UCSD-AML1 (cell line): ENCODE measurements around the gene KCNMB3.
"Not testable (repeated sequence)": the region's sequence is repeated elsewhere in the genome, so short reads cannot be mapped to it uniquely, and the experiment has no call there.

Experiments used
- DNase-seq: peaks from one replicate; lab custom pipeline; 2025; ENCODE audit not compliant: unreplicated experiment; lab: John Stamatoyannopoulos, UW

The KCNMB3 gene

DNA sequence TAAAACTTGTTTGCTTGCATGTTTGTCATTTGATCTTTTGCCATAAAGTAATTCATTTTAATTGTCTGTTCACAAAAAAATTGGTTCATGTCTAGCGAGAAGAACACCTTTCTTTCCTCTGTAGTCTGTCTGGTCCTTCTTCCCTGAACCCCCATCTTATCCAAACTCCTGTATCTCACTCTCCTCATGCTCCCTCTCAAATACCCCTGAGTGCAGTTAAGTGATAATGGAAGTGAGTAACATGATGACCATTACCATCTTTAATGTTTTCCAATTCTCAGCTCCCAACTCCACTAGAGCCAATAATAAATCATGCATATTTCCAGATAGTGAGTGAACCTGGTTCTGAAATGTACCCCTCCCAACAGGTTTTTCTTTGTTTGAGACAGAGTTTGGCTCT is 14.2 kb upstream of the KCNMB3 start:
- DNase-seq, result no peak

DNA sequence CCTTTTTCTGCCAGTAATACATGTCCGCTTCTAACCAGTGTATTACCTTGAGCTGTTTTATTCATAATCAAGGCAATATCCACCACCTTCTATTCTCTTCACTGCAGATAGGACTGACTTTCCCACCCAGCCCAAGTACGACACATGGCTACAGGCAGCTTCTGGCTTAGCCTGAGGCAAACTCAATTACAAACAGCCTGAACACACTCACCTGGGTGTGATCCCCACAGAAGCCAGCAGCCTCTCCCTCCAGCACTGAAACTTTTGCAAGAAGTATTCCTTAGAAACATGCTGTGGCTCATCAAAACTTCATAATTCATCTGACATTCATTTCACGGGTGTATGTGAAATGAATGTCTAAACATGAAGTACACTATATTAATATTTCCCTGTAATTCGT is 13.5 kb upstream of the KCNMB3 start:
- no peak for DNase-seq

DNA sequence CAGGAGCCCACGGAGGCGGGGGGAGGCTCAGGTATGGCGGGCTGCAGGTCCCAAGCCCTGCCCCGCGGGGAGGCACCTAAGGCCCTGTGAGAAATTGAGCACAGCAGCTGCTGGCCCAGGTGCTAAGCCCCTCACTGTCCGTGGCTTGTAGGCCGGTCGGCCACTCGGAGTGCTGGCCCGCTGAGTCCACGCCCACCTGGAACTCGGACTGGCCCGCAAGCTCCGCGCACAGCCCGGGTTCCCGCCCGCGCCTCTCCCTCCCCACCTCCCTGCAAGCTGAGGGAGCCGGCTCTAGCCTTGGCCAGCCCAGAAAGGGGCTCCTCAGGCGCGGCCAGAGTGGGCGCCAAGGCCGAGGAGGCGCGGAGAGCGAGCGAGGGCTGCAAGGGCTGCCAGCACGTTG is 12.2 kb upstream of the KCNMB3 start:
- no peak for DNase-seq

DNA sequence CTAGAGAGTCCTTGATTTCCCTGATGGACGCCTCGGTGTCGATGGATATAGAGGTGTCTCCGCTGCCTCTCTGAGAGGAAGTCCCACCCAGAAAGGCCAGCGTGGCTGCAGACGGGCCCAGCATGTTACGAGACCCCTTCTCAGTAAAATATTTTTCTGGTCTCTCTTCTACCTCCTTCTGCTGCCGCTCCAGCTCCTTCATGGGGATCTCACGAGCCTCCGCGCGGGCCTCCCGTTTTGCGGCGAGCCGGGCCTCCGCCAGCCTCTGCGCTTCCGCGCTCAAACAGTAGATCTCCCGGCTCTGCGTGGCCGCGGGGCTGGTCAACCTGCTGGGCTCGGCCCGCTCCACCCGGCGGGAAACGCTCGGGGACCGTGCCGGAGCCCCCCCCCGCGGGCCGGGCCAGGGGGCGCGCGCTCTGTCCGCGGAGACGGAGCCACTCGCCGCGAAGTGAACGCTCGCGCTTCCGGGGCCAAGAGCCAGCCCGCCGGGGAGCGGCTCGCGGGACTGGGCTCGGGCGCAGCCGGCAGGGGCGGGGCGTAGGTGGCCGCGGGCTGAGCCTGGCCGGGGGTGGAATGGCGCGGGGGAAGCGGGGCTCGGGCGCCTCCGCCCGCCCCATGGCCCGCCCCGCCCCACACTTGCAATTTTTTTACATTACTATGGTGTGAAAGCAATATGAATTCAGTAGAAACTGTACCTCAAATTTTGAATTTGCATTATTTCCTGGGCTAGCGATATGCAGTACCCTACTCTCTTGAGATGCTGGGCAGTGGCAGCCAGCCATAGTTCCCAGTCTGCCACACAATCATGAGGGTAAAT is 10.2 kb upstream of the KCNMB3 start:
- no peak for DNase-seq

DNA sequence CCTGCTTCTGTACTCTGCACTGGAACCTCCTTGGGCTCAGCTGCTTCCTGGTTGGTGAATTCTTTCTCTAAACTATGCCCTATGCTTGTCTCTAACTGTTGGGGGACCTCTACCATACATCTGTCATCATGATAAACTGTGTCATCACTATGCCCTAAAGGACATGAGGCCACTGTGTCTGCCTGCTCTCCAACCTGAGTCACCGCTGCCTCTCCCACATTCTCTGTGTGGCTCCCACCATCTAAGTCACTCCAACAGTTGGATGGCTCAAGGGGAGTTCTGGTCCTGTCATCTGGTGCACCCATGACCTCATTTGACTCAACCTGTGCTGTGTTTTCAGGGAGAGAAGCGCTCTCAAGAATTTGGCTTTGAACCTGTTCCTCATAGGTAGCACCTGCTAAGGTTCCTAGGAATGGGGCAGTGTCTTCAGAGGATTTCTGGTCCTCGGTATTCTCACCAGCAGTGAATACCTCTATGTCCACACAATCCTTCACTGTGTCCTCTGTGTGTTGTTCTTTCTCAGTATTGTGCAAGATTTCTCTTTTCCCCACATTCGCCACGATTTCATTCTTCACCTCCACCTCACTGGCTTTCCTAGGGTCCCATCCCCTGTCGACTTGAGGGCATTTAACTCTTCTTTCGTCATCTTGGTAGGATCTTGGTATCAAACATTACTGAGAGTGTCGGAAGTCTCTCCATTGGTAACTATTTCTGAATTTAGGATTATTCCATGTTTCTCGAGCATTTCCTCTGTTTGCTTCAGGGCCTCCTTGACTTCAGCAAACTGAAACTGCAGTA is 9.2 kb upstream of the KCNMB3 start:
- not testable (repeated sequence) for DNase-seq

DNA sequence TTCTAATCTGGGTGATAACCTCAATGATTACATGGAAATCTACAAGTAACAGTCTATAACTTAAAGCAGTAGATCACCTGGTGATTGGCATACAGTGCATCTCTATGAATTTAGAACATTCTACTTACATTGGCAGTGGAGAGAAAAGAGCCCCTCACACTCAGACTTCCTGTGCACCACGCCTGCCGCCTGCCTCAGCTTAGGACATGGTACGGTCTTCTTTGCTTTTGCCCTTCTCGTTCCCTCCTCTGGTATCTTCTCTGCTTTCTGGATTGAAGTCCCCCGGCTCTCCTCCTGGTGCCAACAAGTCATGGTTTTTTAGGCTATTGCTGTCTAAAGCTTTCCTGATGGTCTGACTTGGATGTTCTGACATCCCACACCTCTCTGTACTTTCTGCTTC is 7.9 kb upstream of the KCNMB3 start:
- no peak for DNase-seq

DNA sequence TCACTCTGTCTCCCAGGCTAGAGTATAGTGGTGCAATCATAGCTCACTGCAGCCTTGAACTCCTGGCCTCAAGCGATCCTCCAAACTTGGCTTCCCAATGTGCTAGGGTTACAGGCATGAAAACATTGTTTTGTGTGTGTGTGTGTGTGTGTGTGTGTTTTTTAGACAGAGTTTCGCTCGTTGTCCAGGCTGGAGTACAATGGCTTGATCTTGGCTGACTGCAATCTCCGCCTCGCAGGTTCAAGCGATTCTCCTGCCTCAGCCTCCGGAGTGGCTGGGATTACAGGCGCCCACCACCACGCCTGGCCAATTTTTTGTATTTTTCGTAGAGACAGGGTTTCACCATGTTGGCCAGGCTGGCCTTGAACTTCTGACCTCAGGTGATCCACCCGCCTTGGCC is 6.8 kb upstream of the KCNMB3 start:
- not testable (repeated sequence) for DNase-seq

DNA sequence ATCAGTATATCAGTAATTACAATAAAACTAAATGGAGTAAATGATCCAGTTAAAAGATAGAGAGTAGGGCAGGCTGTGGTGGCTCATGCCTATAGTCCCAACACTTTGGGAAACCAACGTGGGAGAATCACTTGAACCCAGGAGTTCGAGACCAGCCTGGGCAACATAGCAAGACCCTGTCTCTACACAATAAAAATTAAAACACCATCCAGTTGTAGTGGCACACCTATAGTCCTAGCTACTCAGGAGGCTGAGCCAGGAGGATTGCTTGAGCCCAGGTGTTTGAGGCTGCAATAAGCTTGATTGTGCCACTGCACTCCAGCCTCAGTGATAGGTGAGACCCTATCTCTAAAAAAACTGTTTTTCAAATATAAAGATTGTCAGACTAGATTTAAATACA is 5.9 kb upstream of the KCNMB3 start:
- DNase-seq, result no peak

DNA sequence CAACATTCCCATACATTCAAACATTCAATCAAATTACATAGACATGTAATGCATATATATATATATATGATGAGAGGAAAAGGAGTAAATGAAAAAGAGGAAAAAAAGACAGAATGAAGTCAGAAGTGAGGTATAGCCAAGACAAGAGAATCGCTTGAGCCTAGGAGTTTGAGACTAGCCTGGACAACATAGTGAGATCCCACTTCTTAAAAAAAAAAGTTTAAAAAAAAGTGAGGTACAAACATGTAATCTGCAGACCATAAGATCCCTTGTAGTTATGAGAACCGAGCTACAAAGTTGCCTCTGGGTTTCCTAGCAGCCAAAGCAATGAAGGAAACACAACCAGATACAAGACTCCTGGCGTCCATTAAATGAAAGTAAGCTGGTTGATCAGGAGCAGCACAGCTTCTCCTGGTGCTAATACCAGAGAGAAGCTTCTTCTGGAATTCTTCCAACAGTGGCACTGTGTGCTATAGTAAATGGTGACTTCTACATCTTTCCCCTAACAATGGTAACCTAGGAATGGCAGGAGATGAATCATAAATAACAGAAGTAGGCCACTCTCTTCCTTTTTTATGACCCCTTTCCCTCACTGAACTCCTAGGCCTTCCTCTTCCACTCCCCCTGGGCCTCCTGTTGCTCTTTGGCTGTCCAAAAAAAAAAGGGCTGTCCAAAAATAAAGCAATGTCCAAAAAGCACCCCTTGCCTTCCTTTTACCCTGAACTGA is 3.5 kb downstream of the KCNMB3 start:
- no peak for DNase-seq

DNA sequence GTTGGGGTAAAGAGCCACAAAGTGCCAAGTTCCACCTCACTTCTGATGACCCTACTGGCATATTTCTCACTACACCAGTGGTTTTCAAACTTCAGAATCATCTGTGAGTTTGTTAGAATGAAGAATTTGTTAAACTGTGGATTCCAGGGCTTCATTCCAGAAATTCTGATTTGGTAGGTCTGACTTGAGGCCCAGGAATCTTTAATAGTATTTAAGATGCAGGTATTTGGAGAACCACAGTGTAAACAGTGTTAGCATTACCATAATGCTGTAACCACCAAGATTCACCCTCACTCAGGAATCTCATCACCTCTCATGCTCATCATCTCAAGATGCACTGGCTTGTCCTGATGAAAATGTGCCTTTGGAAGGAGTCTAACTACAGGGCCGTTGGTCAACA is 6.0 kb downstream of the KCNMB3 start:
- DNase-seq, result no peak

DNA sequence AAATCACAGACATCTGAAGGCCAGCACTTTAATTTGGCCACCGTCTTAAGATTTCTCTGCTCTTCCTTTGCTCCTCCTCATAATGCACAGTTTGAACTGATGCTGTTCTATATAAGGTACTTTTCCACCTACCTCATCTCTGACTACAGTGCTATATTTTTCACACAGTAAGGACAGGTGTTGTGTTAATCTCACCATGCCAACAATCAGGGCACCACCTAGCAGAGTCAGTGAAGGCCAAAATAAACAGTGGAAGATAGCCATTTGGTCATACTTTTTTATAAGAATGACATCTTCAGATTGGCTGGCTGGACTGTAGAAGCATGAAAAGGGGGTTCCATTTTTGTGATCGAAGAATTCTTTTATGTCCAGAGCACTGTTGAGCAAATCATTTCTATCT is 8.1 kb downstream of the KCNMB3 start:
- DNase-seq, result not testable (repeated sequence)

DNA sequence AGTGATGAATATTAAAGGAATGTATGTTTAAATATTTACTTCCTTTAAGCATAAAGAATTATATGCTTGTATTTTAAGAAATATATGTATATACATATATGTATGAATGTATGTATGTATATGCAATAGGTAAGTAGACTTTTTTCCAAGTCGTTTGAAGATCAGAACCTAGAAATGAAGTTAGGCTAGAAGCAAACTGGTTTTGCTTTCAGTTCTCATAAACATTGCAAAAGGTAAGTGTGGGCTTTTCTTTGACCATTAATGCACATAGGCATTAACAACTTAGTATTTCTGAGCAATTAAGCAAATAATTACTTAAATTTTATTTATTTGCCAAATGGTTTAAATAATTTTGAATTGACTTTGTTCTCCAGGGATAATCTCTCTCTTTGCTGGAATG is 10.6 kb downstream of the KCNMB3 start:
- not testable (repeated sequence) for DNase-seq

DNA sequence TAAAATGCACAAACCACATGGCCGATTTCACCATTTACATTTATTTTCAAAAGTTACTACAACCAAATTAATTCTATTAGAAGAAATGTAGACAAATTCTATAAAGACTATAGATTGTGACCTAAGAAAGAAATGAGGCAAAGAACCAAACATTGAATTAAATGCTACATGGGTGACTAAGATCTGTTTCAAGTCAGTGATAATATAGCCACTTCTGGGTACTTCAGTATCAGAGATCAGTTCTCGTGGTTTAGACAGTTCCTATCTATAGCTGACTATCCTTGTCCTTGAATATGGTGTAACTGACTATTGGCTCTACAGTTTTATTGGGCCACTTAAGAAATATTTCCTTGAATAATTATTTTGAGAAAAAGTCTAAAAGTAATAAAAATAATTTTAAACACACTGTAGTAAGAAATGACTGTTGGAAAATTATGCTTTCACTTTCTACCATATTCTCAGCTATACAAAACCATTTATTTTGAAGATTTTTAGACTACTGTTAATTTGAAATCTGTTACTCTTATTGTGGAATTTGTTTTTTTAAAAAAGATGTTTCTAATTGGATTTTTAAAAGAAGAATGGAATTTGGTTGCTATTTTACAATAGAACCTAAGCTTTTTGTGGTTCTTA is 14.1 kb downstream of the KCNMB3 start:
- no peak for DNase-seq

DNA sequence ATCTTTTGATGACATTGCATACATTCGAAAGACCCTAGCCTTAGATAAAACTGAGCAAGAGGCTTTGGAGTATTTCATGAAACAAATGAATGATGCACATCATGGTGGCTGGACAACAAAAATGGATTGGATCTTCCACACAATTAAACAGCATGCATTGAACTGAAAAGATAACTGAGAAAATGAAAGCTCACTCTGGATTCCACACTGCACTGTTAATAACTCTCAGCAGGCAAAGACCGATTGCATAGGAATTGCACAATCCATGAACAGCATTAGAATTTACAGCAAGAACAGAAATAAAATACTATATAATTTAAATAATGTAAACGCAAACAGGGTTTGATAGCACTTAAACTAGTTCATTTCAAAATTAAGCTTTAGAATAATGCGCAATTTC is 16.7 kb downstream of the KCNMB3 start:
- no peak for DNase-seq

DNA sequence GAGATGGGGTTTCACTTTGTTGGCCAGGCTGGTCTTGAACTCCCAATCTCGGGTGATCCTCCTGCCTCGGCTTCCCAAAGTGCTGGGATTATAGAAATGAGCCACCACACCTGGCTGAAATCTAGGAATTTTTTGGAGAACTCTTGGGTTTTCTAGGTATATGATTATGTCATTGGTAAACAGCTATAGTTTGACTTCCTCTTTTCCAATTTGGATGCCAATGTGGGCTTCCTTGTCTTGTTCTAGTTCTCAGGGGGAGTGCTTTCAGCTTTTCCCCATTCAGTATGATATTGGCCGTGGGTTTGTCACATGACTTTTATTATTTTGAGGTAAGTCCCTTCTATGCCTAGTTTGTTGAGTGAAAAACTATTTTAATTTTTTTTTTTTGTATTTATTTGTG is 17.9 kb downstream of the KCNMB3 start:
- no peak for DNase-seq

DNA sequence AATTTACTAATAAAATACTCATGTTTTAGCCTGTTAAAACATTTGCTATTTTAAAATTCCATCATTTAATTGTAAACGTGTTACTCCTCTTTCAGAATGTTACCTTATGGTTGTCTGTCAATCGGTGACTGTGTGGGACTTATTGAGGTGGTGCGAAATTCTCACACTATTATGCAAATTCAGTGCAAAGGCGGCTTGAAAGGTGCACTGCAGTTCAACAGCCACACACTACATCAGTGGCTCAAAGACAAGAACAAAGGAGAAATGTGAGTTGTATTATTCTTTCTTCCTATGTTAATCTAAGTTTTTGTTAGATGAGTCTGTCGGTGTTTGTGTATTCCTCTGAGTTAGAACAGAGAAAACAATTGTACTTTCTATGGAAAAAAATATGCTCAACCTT is 21.7 kb downstream of the KCNMB3 start:
- no peak for DNase-seq

DNA sequence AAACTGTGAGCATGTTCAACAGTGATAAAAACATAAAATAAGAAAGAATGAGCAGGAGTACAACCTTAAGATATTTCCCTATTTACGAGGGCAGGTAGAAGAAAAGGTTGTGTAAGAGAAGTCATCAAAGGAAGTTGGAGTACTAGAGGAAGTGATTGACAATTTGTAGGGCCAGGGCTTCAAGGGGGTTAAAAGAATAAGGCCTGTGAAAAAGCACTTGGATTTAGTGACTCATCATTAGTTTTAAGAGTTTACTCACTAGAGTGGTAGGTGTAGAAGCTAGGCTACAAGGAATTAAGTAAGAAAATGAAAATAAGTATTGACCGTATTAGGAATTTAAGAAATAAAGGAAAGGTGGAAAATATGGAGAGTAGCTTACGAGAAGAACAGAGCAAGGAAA is 23.6 kb downstream of the KCNMB3 start:
- DNase-seq, result no peak

DNA sequence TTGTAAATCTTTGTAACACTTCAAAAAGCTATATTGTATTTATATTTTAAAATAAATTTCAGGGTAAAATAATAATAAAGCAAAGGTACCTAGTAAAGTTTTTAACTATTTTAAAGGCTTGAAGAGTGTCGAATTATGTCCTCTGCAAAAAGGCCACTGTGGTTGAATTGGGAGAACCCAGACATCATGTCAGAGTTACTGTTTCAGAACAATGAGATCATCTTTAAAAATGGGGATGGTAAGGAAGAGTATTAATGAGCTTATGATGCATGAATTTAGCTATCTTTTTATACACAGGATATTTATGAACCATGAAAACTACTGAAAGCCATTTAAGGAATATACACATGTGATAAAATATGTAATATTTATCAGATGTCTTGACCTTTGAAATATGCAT is 26.3 kb downstream of the KCNMB3 start:
- no peak for DNase-seq

DNA sequence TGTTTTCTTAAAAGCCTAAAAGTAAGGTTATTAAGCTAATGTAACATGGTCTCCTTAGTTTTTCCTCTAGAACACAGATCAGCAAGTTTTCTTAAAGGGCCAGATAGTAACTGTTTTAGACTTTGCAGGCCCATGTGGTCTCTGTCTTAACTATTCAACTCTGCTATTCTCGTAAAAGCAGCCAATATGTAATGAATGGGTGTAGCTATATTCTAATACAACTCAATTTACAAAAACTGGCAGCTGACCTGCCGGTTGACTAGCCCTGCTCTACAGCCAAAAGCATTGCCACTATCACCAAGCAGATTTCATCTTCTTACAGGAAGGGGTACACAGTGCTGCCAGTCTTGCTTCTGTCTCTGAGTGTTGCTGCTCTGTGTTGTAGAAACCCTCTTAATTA is 27.4 kb downstream of the KCNMB3 start:
- DNase-seq, result no peak

DNA sequence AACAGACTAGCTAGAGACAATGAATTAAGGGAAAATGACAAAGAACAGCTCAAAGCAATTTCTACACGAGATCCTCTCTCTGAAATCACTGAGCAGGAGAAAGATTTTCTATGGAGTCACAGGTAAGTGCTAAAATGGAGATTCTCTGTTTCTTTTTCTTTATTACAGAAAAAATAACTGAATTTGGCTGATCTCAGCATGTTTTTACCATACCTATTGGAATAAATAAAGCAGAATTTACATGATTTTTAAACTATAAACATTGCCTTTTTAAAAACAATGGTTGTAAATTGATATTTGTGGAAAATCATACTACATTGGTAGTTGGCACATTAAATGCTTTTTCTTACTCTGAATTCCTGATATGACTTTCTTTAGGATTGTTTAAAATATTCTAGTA is 32.7 kb downstream of the KCNMB3 start:
- not testable (repeated sequence) for DNase-seq

DNA sequence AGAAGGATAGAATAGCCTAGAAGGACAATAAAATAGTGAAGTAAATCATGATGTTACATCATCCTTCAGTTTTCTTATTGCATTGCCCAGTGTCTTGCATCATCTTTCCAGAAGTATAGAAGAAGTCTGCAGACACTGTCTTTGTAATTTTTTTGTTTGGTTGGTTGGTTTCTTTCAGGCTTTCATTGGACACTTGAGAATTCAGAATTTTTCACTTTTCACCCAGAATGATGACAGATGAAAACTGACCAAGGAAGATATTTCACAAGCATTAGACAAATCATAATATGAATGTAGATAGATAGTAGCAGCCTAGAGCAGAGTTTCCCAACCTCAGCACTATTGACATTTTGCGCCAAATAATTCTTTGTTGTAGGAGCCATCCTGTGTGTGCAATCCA is 35.4 kb downstream of the KCNMB3 start:
- not testable (repeated sequence) for DNase-seq
